Sigmoid colon (tissue), 4 donors: Measurements from ENCODE around the gene SHC3.

Experiments
- CTCF ChIP-seq, 4 experiments: fragments of 450-650 bp in 3 of 4; fragments of 200-600 bp in 1 of 4; IDR thresholded peaks; one replicate each; pipeline ENCODE4 v1.5.1; 2016 to 2019; ENCODE audit warnings: antibody characterized with exemption in 4 of 4, mild to moderate bottlenecking in 3 of 4, moderate library complexity in 2 of 4
- POLR2AphosphoS5 ChIP-seq, 4 donors: sonication (generic); formaldehyde crosslinking; IDR thresholded peaks; one replicate each; pipeline ENCODE4 v1.6.1; 2017; ENCODE audit warnings: antibody characterized with exemption in 4 of 4

- TF ChIP-seq CTCF (IDR thresholded peaks at IDR 0.05) (no peak), POLR2AphosphoS5 (IDR thresholded peaks at IDR 0.05) (no peak)
Measured at GRCh38 chr9:88968799-88969198, 209.8 kb downstream of the SHC3 start.
